Measurements from ENCODE around the gene CNIH3.
"Not testable (repeated sequence)": the region's sequence is repeated elsewhere in the genome, so short reads cannot be mapped to it uniquely, and the experiment has no call there.

CNIH3 gene

DNA sequence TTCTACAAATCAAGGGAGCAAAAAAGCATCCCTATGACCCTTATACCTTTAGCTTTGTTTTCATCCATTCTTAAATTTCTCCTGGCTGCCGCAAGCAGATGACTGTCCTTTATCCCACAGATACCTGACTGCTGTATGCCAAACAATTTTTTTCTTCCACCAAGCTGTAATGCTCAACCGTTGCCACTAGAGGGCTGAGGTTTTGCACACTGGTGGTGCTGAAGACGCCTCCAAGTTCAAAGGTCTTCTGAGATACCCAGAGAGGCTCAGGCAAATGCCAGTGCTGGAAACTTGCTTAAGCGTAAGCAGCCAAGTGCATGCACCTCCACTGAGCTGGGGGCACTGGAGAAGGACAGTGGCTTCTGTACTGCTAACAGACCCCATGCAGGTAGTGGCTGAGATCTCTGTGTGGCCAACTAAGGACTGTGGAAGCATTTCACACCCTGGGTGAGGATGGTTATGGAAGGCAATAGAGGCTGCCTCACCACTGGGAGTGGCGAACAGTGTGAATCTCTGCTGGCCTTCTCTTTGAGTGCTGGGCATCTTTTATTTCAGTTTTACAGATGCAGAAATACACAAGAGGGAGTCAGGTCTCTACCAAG lies 28.5 kb downstream of the CNIH3 start:
- ATAC-seq: peak; percentile 35 to 60

DNA sequence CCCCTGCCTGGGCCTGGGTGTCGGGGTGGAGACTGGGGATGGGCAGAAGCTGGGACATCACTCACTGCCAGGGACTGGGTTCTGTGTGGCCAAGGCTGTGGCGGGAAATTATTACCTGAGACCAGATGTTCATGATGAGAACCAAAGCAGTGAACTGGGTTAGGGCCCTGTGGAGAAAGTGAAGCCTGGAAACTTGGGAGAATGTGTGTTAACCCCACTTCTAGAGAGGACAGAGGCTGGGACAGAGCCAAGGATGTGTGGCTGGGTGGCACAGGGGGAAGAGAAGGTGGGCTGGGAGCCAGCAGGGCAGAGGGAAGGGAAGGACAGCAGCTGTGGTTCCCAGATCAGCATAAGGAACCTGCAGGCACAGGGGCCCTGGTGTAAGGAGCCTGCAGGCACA lies 31.3 kb downstream of the CNIH3 start:
- ATAC-seq: no peak

- no peak for ATAC-seq
Observed at GRCh38 chr1:224650290-224650689, 34.2 kb downstream of the CNIH3 start.

- no peak for ATAC-seq
Observed at GRCh38 chr1:224651188-224651587, 35.1 kb downstream of the CNIH3 start.

GRCh38 chr1:224656392-224656791 lies 40.3 kb downstream of the CNIH3 start:
- no peak for ATAC-seq

GRCh38 chr1:224660074-224660473 lies 44.0 kb downstream of the CNIH3 start:
- no peak for ATAC-seq

DNA sequence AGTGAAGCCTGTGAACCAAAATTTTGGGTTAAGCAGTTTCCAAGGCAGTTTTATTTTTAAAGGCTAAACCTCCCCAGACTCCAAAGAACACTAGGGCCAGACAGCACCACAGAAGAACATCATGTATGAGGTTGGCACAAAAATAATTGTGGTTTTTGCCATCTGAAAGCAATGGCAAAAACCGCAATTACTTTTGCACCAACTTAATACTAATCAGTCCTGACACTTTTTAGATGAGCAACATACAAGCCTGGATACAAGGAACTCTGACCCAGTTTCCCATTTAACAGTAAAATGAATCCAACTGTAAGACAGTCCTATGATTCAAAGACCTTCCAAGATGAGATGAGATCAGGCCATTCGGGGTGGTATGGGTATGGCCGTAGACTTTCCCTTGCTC lies 46.8 kb downstream of the CNIH3 start:
- no peak for ATAC-seq

- no peak for ATAC-seq
Observed at GRCh38 chr1:224665016-224665415, 48.9 kb downstream of the CNIH3 start.

GRCh38 chr1:224666078-224666477 lies 50.0 kb downstream of the CNIH3 start:
- no peak for ATAC-seq

GRCh38 chr1:224666913-224667312 lies 50.8 kb downstream of the CNIH3 start:
- no peak for ATAC-seq

DNA sequence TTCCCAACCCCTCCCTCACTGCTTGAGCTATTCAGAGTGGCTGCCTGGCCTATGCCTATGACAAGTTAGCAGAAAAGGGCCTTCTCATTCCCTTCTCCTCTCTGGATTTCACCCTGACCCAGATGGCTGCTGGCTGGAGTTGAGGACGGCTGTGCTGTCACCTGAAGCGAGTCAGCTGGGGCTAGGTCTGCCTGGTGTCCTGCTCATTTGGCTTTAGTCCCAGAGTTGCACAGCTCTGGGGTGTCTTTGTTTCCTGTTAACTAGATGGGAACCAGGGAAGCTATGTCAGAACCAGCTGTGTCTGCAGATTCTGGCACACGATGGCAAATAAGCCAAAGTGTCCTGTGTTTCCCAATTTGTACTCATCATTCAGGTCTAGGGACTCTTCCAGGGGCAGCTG lies 52.9 kb downstream of the CNIH3 start:
- no peak for ATAC-seq

GRCh38 chr1:224669403-224669802 lies 53.3 kb downstream of the CNIH3 start:
- no peak for ATAC-seq

- ATAC-seq: no peak
Observed at GRCh38 chr1:224670506-224670905, 54.4 kb downstream of the CNIH3 start.

- ATAC-seq: no peak
Observed at GRCh38 chr1:224671076-224671475, 55.0 kb downstream of the CNIH3 start.

- no peak for ATAC-seq
Observed at GRCh38 chr1:224673141-224673540, 57.0 kb downstream of the CNIH3 start.

DNA sequence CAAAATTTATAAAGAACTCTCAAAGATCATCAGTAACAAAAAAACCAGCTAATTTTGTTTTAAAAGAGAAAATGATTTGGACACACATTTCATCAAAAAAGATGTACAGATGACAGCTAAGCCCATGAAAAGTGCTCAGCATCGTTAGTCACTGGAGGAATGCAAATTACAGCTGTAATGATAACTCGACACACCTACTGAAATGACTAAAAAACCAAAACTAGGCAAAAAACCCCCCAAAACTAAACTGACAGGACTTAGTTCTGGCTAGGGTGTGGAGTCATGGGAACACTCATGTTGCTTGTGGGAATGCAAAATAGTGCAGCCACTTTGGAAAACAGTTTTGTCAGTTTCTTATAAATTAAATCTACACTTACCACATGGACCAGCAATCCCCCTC lies 59.5 kb downstream of the CNIH3 start:
- ATAC-seq: no peak

DNA sequence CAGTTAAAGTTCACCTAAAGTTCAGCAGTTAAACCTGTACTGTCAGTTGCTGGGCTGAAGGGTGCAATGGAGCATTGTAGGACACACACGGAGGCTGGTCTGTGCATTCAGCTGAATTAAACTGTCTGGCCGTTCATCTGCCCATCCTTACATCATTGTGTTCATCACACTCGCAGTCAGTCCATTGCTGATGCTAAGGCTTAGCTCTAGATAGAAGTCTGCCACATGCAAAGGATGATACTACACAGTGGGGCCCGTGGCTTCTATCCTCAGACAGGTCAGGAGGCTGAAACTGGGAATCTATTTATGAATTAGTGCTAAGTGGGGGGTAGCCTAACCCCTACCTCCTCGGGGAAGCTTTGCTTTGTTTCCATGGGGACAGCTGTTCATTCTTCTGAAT lies 60.4 kb downstream of the CNIH3 start:
- ATAC-seq: no peak

GRCh38 chr1:224678168-224678567 lies 62.1 kb downstream of the CNIH3 start:
- ATAC-seq: no peak

DNA sequence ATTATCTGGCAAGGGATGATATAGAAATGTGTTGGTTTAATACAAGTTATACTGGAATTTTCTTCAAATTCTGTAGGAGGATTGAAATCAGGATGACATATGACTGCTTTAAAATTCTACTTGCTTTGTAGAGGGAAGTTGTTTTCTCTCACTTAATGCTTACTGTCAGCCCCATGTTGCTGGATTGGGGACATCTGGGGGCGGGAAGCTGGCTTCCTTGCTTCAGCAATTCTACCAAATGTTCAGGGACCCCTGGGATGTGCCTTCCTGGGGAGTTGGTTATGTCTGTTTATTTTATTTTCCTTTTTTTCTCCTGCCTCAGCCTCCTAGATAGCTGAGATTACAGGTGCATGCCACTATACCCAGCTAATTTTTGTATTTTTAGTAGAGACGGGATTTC lies 63.5 kb downstream of the CNIH3 start:
- no peak for ATAC-seq

DNA sequence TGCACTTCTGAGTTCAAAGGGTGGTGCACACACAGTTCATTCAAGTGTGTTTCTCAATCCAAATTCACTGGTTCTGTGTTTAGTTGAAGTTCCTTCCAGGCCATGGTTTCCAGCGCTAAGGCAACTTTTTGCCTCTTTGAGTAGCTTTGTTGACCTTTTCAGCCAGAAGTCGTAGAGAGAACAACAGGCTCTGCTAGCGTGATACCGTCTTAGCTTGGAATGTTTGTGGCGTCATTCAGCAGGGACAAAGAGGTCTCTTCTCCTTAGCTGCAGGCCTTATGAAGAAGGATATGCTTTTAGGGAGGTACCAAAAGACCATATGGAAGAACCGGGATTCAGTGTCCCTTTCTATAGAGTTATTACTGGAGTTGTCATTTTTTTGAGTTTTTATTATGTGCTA lies 65.7 kb downstream of the CNIH3 start:
- no peak for ATAC-seq

DNA sequence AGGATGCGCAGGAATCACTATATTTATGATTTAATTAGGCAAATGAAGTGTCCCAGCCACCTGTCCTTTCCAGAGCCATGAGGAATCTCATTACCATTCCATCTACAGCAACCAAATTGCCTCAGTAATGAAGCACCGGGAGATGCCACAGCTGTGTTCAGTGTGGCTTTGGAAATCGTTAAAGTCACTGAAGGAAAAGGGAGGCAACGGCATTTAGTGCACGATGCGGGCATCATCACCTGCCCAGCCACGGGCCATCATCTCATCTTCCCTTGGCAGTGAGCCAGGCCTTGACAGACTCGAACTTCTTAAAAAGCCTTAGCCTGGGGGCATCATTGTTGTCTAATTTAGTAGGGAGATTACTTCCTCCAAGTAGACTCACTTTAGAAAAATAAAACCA lies 67.8 kb downstream of the CNIH3 start:
- ATAC-seq: no peak

- ATAC-seq: no peak
Observed at GRCh38 chr1:224684979-224685425, 68.9 kb downstream of the CNIH3 start.

GRCh38 chr1:224686140-224686539 lies 70.0 kb downstream of the CNIH3 start:
- ATAC-seq: not testable (repeated sequence)

- no peak for ATAC-seq
Observed at GRCh38 chr1:224687465-224687864, 71.3 kb downstream of the CNIH3 start.

DNA sequence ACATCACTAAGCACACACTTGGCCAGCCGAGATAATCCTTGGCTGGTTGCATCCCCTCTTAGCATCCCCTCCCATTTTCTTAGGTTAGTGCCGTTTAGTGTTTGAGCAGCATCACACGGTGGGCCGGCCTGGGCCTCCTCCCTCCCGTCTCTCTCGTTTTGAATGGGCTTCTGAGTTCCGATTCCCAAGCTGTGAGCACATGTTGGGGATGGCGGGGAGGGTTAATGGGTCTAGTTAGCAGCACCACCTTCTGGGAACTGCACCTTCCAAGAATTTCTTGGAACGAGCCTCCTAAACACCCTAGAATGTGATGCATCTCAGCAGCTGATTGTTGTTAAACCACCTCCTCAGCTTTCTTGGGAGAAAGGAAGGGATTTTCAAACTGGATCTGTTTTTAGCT lies 73.3 kb downstream of the CNIH3 start:
- ATAC-seq: no peak

GRCh38 chr1:224690576-224690975 lies 74.5 kb downstream of the CNIH3 start:
- ATAC-seq: no peak

Data from activated CD4-positive, CD25-positive, alpha-beta regulatory T cell treated with anti-CD3 and anti-CD28 coated beads, Interleukin-2, amount 50 U/mL, for 24 hours (primary cell).